ENCODE data around the gene CAPN3. TPM values are rescaled to one million over a fixed set of nuclear protein-coding genes. Genes with fewer than 3 reads are reported as not detected.
A peak's percentile ranks its signal among the peaks of the same experiment; 100 is the strongest.

Gene CAPN3
- total RNA-seq, 1 experiment from 2014 or later: not detected

- Histone ChIP-seq H3K4me3 (peak overlapping the region; percentile 27), H3K27me3 (no peaks in the 10 kb centered on the region)
Observed at GRCh38 chr15:42457445-42458442, 98.4 kb downstream of the CAPN3 start.

GRCh38 chr15:42461261-42461660 is 102.0 kb downstream of the CAPN3 start:
- no peak for DNase-seq
- Histone ChIP-seq H3K9me3 (no peaks in the 10 kb centered on the region), H3K36me3 (peaks cover 29% of the 10 kb centered on the region), H3K4me3 (no peak overlapping the region), H3K27me3 (no peaks in the 10 kb centered on the region)

More at GRCh38 chr15:42457445-42458442, 98.4 kb downstream of the CAPN3 start:
- H3K9me3 ChIP-seq: no peaks in the 10 kb centered on the region
- peak; percentile 86 for DNase-seq
- peaks cover 9% of the 10 kb centered on the region for H3K36me3 ChIP-seq

Other genes starting within 250 kb of the CAPN3 start
- gene PLA2G4F, start 202.9 kb upstream of the CAPN3 start, total RNA-seq (2014; rRNA removed; shearing (Covaris generic); ENCODE audit: low replicate concordance): not detected in 2 replicates
- 8.7 and 16.3 TPM in 2 replicates for gene VPS39, start 151.2 kb upstream of the CAPN3 start, total RNA-seq (2014; rRNA removed; shearing (Covaris generic); ENCODE audit: low replicate concordance)
- 2.1 and 7.4 TPM in 2 replicates for gene GANC, start 86.3 kb upstream of the CAPN3 start, total RNA-seq (2014; rRNA removed; shearing (Covaris generic); ENCODE audit: low replicate concordance)
- 35.9 and 50.4 TPM in 2 replicates for gene TMEM87A, start 86.1 kb upstream of the CAPN3 start, total RNA-seq (2014; rRNA removed; shearing (Covaris generic); ENCODE audit: low replicate concordance)
- 22.6 and 26.7 TPM in 2 replicates for gene ZNF106, start 131.6 kb downstream of the CAPN3 start, total RNA-seq (2014; rRNA removed; shearing (Covaris generic); ENCODE audit: low replicate concordance)
- 49.3 and 52.1 TPM in 2 replicates for gene SNAP23, start 136.1 kb downstream of the CAPN3 start, total RNA-seq (2014; rRNA removed; shearing (Covaris generic); ENCODE audit: low replicate concordance)
- 5.8 and 6.1 TPM in 2 replicates for gene LRRC57, start 189.3 kb downstream of the CAPN3 start, total RNA-seq (2014; rRNA removed; shearing (Covaris generic); ENCODE audit: low replicate concordance)
- 17.1 and 20.0 TPM in 2 replicates for gene HAUS2, start 189.3 kb downstream of the CAPN3 start, total RNA-seq (2014; rRNA removed; shearing (Covaris generic); ENCODE audit: low replicate concordance)
- gene STARD9, start 216.1 kb downstream of the CAPN3 start, total RNA-seq (2014; rRNA removed; shearing (Covaris generic); ENCODE audit: low replicate concordance): 0.10 and 0.47 TPM in 2 replicates